A549 (cell line): ENCODE data around the gene GPATCH3. TPM values are rescaled to one million over a fixed set of nuclear protein-coding genes. Genes with fewer than 3 reads are reported as not detected.
"Not testable (repeated sequence)": the region's sequence is repeated elsewhere in the genome, so short reads cannot be mapped to it uniquely, and the experiment has no call there.

Source experiments
- ATAC-seq, 2 experiments: fragments of 200-7000 bp in 1 of 2; fragments of >200 bp in 1 of 2; cut with Nextera tagmentation in 1 of 2; cut with Tn5 transposase in 1 of 2; 3 replicates each; pipeline versions ENCODE4 v1.8.0 to v1.9.1; 2018 to 2020; ENCODE audit warnings: mild to moderate bottlenecking in 1 of 2, moderate library complexity in 1 of 2
- CTCF ChIA-PET: fragments of 300-600 bp; sonication (Branson Sonifier 250); formaldehyde crosslinking; extraction: SDS; loops from one replicate; lab custom pipeline; 2021; ENCODE audit warnings: antibody characterized with exemption, inconsistent platforms; lab: Yijun Ruan, JAX
- POLR2A ChIA-PET: fragments of 350-600 bp; formaldehyde crosslinking; extraction: SDS; loops from one replicate; lab custom pipeline; 2021; ENCODE audit warnings: antibody characterized with exemption, inconsistent platforms; lab: Yijun Ruan, JAX
- DNase-seq, 2 experiments: peaks; one replicate each; pipeline versions ENCODE4 v3.0.0 to v3.0.0-alpha.2; 2011 to 2016; ENCODE audit warnings: low read depth in 1 of 2, low spot score in 1 of 2
- FAIRE-seq: peaks from 2 replicates; lab custom pipeline; 2011; peaks lifted over from hg19 to GRCh38; lab: Jason Lieb, UNC
- H3K27ac ChIP-seq, 2 experiments: fragments of >200 bp; sonication (Bioruptor Twin); formaldehyde crosslinking; 3 replicates each; pipeline ENCODE4 v1.5.1; 2016 to 2017
- H3K4me1 ChIP-seq: fragments of >200 bp; sonication (Bioruptor Twin); formaldehyde crosslinking; 3 replicates; pipeline ENCODE4 v1.6.1; 2016
- H3K4me2 ChIP-seq: fragments of >200 bp; sonication (Bioruptor Twin); formaldehyde crosslinking; 3 replicates; pipeline ENCODE4 v1.6.1; 2016
- H3K4me3 ChIP-seq: fragments of >200 bp; sonication (Bioruptor Twin); formaldehyde crosslinking; 3 replicates; pipeline ENCODE4 v1.5.1; 2016
- H3K9me3 ChIP-seq: fragments of >200 bp; sonication (Bioruptor Twin); formaldehyde crosslinking; 3 replicates; pipeline ENCODE4 v1.6.1; 2016
- CEBPB ChIP-seq, 2 experiments: fragments of >200 bp in 1 of 2; sonication (Bioruptor Twin) in 1 of 2; formaldehyde crosslinking in 1 of 2; IDR thresholded peaks; 2 replicates each; pipeline ENCODE4 v1.6.1; 2012 to 2016
- EP300 ChIP-seq, 2 experiments: fragments of >200 bp; sonication (Bioruptor Twin); formaldehyde crosslinking; IDR thresholded peaks; 2 replicates in 1 of 2; 3 replicates in 1 of 2; pipeline ENCODE4 v1.6.1; 2016 to 2017
- HEYL ChIP-seq: fragments of 250-450 bp; sonication (Bioruptor Pico); IDR thresholded peaks from 2 replicates; pipeline ENCODE4 v1.8.0; 2021; ENCODE audit warnings: mild to moderate bottlenecking, moderate library complexity
- HOXB13 ChIP-seq: fragments of 250-450 bp; sonication (Bioruptor Pico); IDR thresholded peaks from 2 replicates; pipeline ENCODE4 v1.5.0; 2020; ENCODE audit warnings: low read depth, mild to moderate bottlenecking, moderate library complexity
- WGBS: methylation state at CpG from one replicate; pipeline ENCODE4 v1.1.6; 2017; ENCODE audit errors: missing lambda C conversion rate; 5-methylcytosine and 5-hydroxymethylcytosine counted together
- polyA plus RNA-seq, 4 experiments: library from polyadenylated mRNA; depleted of rRNA in 3 of 4; stranded (reverse); fragments of >200 nt; fragmentation: RNase III in 1 of 4; extraction: RNeasy Plus Mini Kit Qiagen cat#74134 plus additional on column Dnase treatment in 1 of 4; gene quantifications; 2 replicates in 3 of 4; 3 replicates in 1 of 4; pipeline ENCODE4 v1.2.3, GENCODE V29; 2011 to 2017

GPATCH3 gene
- polyA plus RNA-seq, 2 of the 4 experiments (the other 2 are of a cell fraction) = 5.4 to 8.7 TPM

- ATAC-seq (no peak), FAIRE-seq (no peak), DNase-seq (no peak)
- Histone ChIP-seq H3K4me3 (no peak overlapping the region), H3K9me3 (no peaks in the 10 kb centered on the region), H3K4me2 (peak overlapping the region; percentile 63), H3K27ac (peak overlapping the region; percentile 94 to 97), H3K4me1 (peaks cover 54% of the 10 kb centered on the region)
- ChIA-PET POLR2A (interaction anchor here (0.9 to 1.5 kb wide), 4 partner anchors 15 to 52 kb away, joined by 3 to 18 read pairs (median 6); partner anchors contain the start of genes GPATCH3, SFN and ZDHHC18), CTCF (interaction anchor here (0.7 to 5.3 kb wide), 9 partner anchors 12 to 246 kb away, joined by 3 to 57 read pairs (median 5); partner anchors contain the start of genes SFN and ZDHHC18)
- WGBS = 61% methylated on average over 6 of the region's 10 CpGs
- 0 out of 2 replicates have a peak, but pooled peaks have one; percentile 19 for TF ChIP-seq HOXB13 (CRISPR knock-in tag)
- no peak for TF ChIP-seq EP300 (IDR thresholded peaks at IDR 0.05)
Measured at GRCh38 chr1:26848499-26848898, 51.8 kb downstream of the GPATCH3 start.

- WGBS = 71% methylated on average over 6 of the region's 6 CpGs
- Histone ChIP-seq H3K27ac (peak overlapping the region; percentile 94 to 97), H3K4me2 (peak overlapping the region; percentile 63), H3K4me1 (peaks cover 48% of the 10 kb centered on the region)
- H3K9me3 ChIP-seq, POLR2A ChIA-PET, FAIRE-seq, ATAC-seq, H3K4me3 ChIP-seq, DNase-seq: not testable (repeated sequence)
- CTCF ChIA-PET = interaction anchor here (0.7 to 5.3 kb wide), 7 partner anchors 13 to 245 kb away, joined by 3 to 57 read pairs (median 6); partner anchors contain the start of genes SFN and ZDHHC18
Measured at GRCh38 chr1:26847826-26848225, 52.4 kb downstream of the GPATCH3 start.

DNA sequence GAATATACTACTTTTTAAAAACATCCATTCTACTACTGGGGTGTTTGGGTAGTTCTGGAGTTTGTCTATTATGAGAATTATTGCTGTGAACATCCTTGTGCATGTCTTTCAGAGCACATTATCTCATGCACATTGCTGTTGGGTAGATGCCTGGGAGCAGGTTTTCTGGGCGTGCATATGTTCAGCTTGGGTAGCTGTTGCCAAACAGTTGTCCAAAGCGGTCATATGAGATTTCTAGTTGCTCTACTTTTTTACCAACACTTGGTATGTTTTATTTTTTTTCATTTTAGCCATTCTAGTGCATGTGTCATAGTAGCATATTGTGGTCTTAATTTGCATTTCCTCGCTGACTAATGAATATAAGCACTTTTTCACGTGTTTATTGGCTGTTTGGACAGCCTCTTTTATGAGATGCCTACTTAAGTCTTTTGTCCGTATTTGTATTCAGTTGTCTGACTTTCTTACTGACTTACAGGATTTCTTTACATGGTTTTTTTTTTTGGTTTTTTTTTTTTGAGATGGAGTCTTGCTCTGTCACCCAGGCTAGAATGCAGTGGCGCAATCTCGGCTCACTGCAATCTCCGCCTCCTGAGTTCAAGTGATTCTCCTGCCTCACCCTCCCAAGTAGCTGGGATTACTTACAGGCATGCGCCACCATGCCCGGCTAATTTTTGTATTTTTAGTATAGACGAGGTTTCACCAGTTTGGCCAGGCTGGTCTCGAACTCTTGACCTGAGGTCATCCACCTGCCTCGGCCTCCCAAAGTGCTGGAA is 55.7 kb downstream of the GPATCH3 start:
- FAIRE-seq = no peak
- no peak for ATAC-seq
- WGBS = 91% methylated on average over 13 of the region's 13 CpGs

More for the DNA sequence above, 55.7 kb downstream of the GPATCH3 start:
- H3K4me2 ChIP-seq = no peak overlapping the region
- no peak overlapping the region; a peak in 1 of 6 replicates for H3K27ac ChIP-seq
- peaks cover 35% of the 10 kb centered on the region for H3K4me1 ChIP-seq
- TF ChIP-seq CEBPB (IDR thresholded peaks at IDR 0.05) (peak in 1 of 2 experiments; percentile 33; a peak in 1 of 4 replicates), HEYL (CRISPR knock-in tag) (no peak)
- no peak overlapping the region for H3K4me3 ChIP-seq
- no peak for DNase-seq
- no peaks in the 10 kb centered on the region for H3K9me3 ChIP-seq
- ChIA-PET POLR2A (no interaction called here), CTCF (interaction anchor here (0.6 to 1.1 kb wide), 2 partner anchors 13 to 453 kb away, joined by 3 to 5 read pairs; no protein-coding TSS in a partner anchor)

Other genes starting within 250 kb of the GPATCH3 start
- 17.4 and 23.9 TPM in 2 replicates for gene ARID1A, start 204.5 kb downstream of the GPATCH3 start, polyA plus RNA-seq (2011; rRNA removed)
- 21.4 to 24.1 TPM (median 22.4 TPM) in 3 replicates for gene ARID1A, start 204.5 kb downstream of the GPATCH3 start, polyA plus RNA-seq (2017; fragmentation: RNase III; extraction: RNeasy Plus Mini Kit Qiagen cat#74134 plus additional on column Dnase treatment)
- gene PIGV, start 112.5 kb downstream of the GPATCH3 start, polyA plus RNA-seq (2011; rRNA removed) = 16.2 and 21.7 TPM in 2 replicates
- 6.1 to 7.0 TPM (median 6.6 TPM) in 3 replicates for gene PIGV, start 112.5 kb downstream of the GPATCH3 start, polyA plus RNA-seq (2017; fragmentation: RNase III; extraction: RNeasy Plus Mini Kit Qiagen cat#74134 plus additional on column Dnase treatment)
- gene ZDHHC18, start 73.8 kb downstream of the GPATCH3 start, polyA plus RNA-seq (2011; rRNA removed) = 20.0 and 27.0 TPM in 2 replicates
- 15.0 to 16.2 TPM (median 15.7 TPM) in 3 replicates for gene ZDHHC18, start 73.8 kb downstream of the GPATCH3 start, polyA plus RNA-seq (2017; fragmentation: RNase III; extraction: RNeasy Plus Mini Kit Qiagen cat#74134 plus additional on column Dnase treatment)
- gene SFN, start 37.3 kb downstream of the GPATCH3 start, polyA plus RNA-seq (2011; rRNA removed) = 31.0 and 39.8 TPM in 2 replicates
- gene SFN, start 37.3 kb downstream of the GPATCH3 start, polyA plus RNA-seq (2017; fragmentation: RNase III; extraction: RNeasy Plus Mini Kit Qiagen cat#74134 plus additional on column Dnase treatment) = 114 to 150 TPM (median 141 TPM) in 3 replicates
- gene GPN2, start 10.2 kb downstream of the GPATCH3 start, polyA plus RNA-seq (2011; rRNA removed) = 18.1 and 23.6 TPM in 2 replicates
- 16.9 to 18.3 TPM (median 18.1 TPM) in 3 replicates for gene GPN2, start 10.2 kb downstream of the GPATCH3 start, polyA plus RNA-seq (2017; fragmentation: RNase III; extraction: RNeasy Plus Mini Kit Qiagen cat#74134 plus additional on column Dnase treatment)
- gene NR0B2, start 13.5 kb upstream of the GPATCH3 start, polyA plus RNA-seq (2011; rRNA removed) = not detected in 2 replicates
- not detected in 3 replicates for gene NR0B2, start 13.5 kb upstream of the GPATCH3 start, polyA plus RNA-seq (2017; fragmentation: RNase III; extraction: RNeasy Plus Mini Kit Qiagen cat#74134 plus additional on column Dnase treatment)
- gene NUDC, start 21.3 kb upstream of the GPATCH3 start, polyA plus RNA-seq (2011; rRNA removed) = 54.8 and 79.0 TPM in 2 replicates
- 133 to 150 TPM (median 134 TPM) in 3 replicates for gene NUDC, start 21.3 kb upstream of the GPATCH3 start, polyA plus RNA-seq (2017; fragmentation: RNase III; extraction: RNeasy Plus Mini Kit Qiagen cat#74134 plus additional on column Dnase treatment)
- not detected in 2 replicates for gene KDF1, start 60.0 kb upstream of the GPATCH3 start, polyA plus RNA-seq (2011; rRNA removed)
- not detected in 3 replicates for gene KDF1, start 60.0 kb upstream of the GPATCH3 start, polyA plus RNA-seq (2017; fragmentation: RNase III; extraction: RNeasy Plus Mini Kit Qiagen cat#74134 plus additional on column Dnase treatment)
- 113 and 134 TPM in 2 replicates for gene TRNP1, start 93.2 kb upstream of the GPATCH3 start, polyA plus RNA-seq (2011; rRNA removed)
- 68.5 to 86.3 TPM (median 73.9 TPM) in 3 replicates for gene TRNP1, start 93.2 kb upstream of the GPATCH3 start, polyA plus RNA-seq (2017; fragmentation: RNase III; extraction: RNeasy Plus Mini Kit Qiagen cat#74134 plus additional on column Dnase treatment)
- 0.27 and 0.36 TPM in 2 replicates for gene TENT5B, start 112.4 kb upstream of the GPATCH3 start, polyA plus RNA-seq (2011; rRNA removed)
- gene TENT5B, start 112.4 kb upstream of the GPATCH3 start, polyA plus RNA-seq (2017; fragmentation: RNase III; extraction: RNeasy Plus Mini Kit Qiagen cat#74134 plus additional on column Dnase treatment) = 0.98 to 1.2 TPM (median 1.0 TPM) in 3 replicates